OCI-LY1 (cell line): ENCODE measurements around the gene FADS6.

Experiments
- EZH2 ChIP-seq: fragments of 200-600 bp; sonication (generic), shearing (Covaris generic); IDR thresholded peaks from 2 replicates; pipeline ENCODE4 v1.8.0; 2017; ENCODE audit warnings: borderline replicate concordance, mixed run types, mild to moderate bottlenecking, antibody characterized with exemption, low read length, moderate library complexity, mixed read lengths
- TF ChIP-seq, protein P1 (sequence below): fragments of 200-600 bp; sonication (generic), shearing (Covaris generic); IDR thresholded peaks from 2 replicates; pipeline ENCODE4 v1.5.1; 2017; ENCODE audit warnings: mild to moderate bottlenecking, antibody characterized with exemption, low read length, moderate library complexity, mixed read lengths

DNA sequence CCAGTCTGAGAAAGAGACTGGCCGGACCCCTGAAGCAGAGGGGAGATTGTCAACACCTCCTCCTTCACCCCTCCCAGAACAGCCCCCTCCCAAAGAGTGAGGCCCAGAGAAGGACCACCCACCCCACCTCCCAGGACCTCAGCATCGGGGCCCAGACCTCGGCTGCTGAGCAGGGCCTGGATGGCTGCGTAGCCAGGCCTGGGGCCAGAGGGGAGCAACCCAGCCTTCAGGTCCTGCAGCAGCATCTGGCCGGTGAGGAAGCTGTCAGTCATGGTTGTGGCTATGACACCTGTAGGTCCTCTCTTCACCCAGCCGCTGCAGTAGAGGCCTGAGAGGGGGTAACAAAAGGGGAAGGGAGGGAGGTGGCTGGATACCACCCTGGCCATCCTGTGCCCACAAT is 30.5 kb downstream of the FADS6 start:
- TF ChIP-seq, protein P1, sequence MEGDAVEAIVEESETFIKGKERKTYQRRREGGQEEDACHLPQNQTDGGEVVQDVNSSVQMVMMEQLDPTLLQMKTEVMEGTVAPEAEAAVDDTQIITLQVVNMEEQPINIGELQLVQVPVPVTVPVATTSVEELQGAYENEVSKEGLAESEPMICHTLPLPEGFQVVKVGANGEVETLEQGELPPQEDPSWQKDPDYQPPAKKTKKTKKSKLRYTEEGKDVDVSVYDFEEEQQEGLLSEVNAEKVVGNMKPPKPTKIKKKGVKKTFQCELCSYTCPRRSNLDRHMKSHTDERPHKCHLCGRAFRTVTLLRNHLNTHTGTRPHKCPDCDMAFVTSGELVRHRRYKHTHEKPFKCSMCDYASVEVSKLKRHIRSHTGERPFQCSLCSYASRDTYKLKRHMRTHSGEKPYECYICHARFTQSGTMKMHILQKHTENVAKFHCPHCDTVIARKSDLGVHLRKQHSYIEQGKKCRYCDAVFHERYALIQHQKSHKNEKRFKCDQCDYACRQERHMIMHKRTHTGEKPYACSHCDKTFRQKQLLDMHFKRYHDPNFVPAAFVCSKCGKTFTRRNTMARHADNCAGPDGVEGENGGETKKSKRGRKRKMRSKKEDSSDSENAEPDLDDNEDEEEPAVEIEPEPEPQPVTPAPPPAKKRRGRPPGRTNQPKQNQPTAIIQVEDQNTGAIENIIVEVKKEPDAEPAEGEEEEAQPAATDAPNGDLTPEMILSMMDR, result no peak
- no peak for TF ChIP-seq EZH2
